T-cell (primary cell): ENCODE results near the gene KDM2A. TPM values are rescaled to one million over a fixed set of nuclear protein-coding genes. Genes with fewer than 3 reads are reported as not detected.
A peak's percentile ranks its signal among the peaks of the same experiment; 100 is the strongest.

Experiments used
- ATAC-seq, 4 experiments: fragments of 200-7000 bp in 3 of 4; fragments of 150-1000 bp in 1 of 4; cut with Tn5 transposase; replicated peaks in 1 of 4; 1 replicate in 3 of 4; 2 replicates in 1 of 4; pipeline ENCODE4 v1.10.0; 2021; ENCODE audit warnings: moderate library complexity in 3 of 4, mild to moderate bottlenecking in 2 of 4, moderate number of reproducible peaks in 1 of 4
- CTCF ChIA-PET, 2 donors: fragments of 300-600 bp; sonication (Branson Sonifier 250); formaldehyde crosslinking; loops; one replicate each; lab custom pipeline; 2022; ENCODE audit warnings: antibody characterized with exemption in 2 of 2; lab: Charles Lee
- POLR2A ChIA-PET, 2 donors: fragments of 300-600 bp; sonication (Branson Sonifier 250); formaldehyde crosslinking; loops; one replicate each; lab custom pipeline; 2022; ENCODE audit warnings: antibody characterized with exemption in 2 of 2; lab: Charles Lee
- DNase-seq, 35 experiments: peaks; one replicate each; pipeline versions ENCODE4 v3.0.0 to v3.0.0-alpha.2; 2013 to 2023
- H3K27ac ChIP-seq: one replicate; pipeline ENCODE4 v1.5.1; 2013; ENCODE audit warnings: low read length
- H3K27me3 ChIP-seq, 2 experiments: replicated peaks in 1 of 2; 1 replicate in 1 of 2; 2 replicates in 1 of 2; pipeline versions ENCODE4 v1.6.1 to v1.7.0; 2013; ENCODE audit warnings: low read length in 1 of 2, mixed read lengths in 1 of 2; ENCODE audit not compliant: control insufficient read depth in 2 of 2, insufficient read depth in 2 of 2; ENCODE audit errors: extremely low read depth in 1 of 2
- H3K36me3 ChIP-seq, 2 donors: 1 replicate in 1 of 2; 2 replicates in 1 of 2; pipeline versions ENCODE4 v1.6.1 to v1.7.0; 2013; ENCODE audit warnings: low read length in 1 of 2; ENCODE audit not compliant: control insufficient read depth in 2 of 2, insufficient read depth in 1 of 2; ENCODE audit errors: extremely low read depth in 1 of 2
- H3K4me1 ChIP-seq, 2 experiments: 1 replicate in 1 of 2; 2 replicates in 1 of 2; pipeline versions ENCODE4 v1.6.1 to v1.7.0; 2013; ENCODE audit warnings: low read length in 2 of 2, mixed read lengths in 1 of 2; ENCODE audit not compliant: insufficient read depth in 2 of 2, control insufficient read depth in 1 of 2; ENCODE audit errors: extremely low read depth in 1 of 2
- H3K4me3 ChIP-seq, 2 donors: 1 replicate in 1 of 2; 2 replicates in 1 of 2; pipeline versions ENCODE4 v1.5.1 to v1.7.0; 2013; ENCODE audit warnings: mild to moderate bottlenecking in 2 of 2, low read length in 1 of 2, moderate library complexity in 1 of 2; ENCODE audit not compliant: control insufficient read depth in 1 of 2; ENCODE audit errors: extremely low read depth in 1 of 2
- H3K9me3 ChIP-seq: 2 replicates; pipeline ENCODE4 v1.7.0; 2013
- H3K27ac Mint-ChIP-seq, 2 donors: one replicate each; pipeline ENCODE4 v1.8.0; 2020 to 2021; ENCODE audit warnings: mild to moderate bottlenecking in 2 of 2, mixed read lengths in 2 of 2
- H3K27me3 Mint-ChIP-seq, 2 donors: one replicate each; pipeline ENCODE4 v1.8.0; 2021 to 2022; ENCODE audit warnings: mixed read lengths in 2 of 2
- H3K36me3 Mint-ChIP-seq: one replicate; pipeline ENCODE4 v1.8.0; 2021; ENCODE audit warnings: mixed read lengths
- H3K4me1 Mint-ChIP-seq, 3 donors: one replicate each; pipeline ENCODE4 v1.8.0; 2020 to 2022; ENCODE audit warnings: mixed read lengths in 3 of 3, mild to moderate bottlenecking in 1 of 3
- H3K4me3 Mint-ChIP-seq, 3 donors: one replicate each; pipeline ENCODE4 v1.8.0; 2020 to 2022; ENCODE audit warnings: mild to moderate bottlenecking in 3 of 3, mixed read lengths in 3 of 3, moderate library complexity in 3 of 3
- H3K9me3 Mint-ChIP-seq, 3 donors: one replicate each; pipeline ENCODE4 v1.8.0; 2020 to 2022; ENCODE audit warnings: mixed read lengths in 3 of 3
- WGBS: methylation state at CpG from one replicate; pipeline ENCODE4 v1.1.5; 2013; ENCODE audit warnings: missing lambda C conversion rate; ENCODE audit not compliant: insufficient coverage; 5-methylcytosine and 5-hydroxymethylcytosine counted together
- total RNA-seq, 35 experiments: library from RNA in 6 of 35; stranded (reverse) in 6 of 35; fragments of 120-200 nt in 1 of 35; gene quantifications; one replicate each; pipeline versions ENCODE4 v1.2.1 to v1.2.4 and lab custom pipeline; 2013 to 2026

Gene KDM2A
- total RNA-seq, 5 donors from 2014 or later (not counting 1 experiment from before 2014, with no cell fraction given) = 157 to 333 (median 178) TPM

GRCh38 chr11:67275606-67276409 lies 156.7 kb downstream of the KDM2A start:
- no peak for ATAC-seq
- H3K4me3 ChIP-seq = peak overlapping the region; percentile 0 to 45
- peaks cover 20% of the 10 kb centered on the region for H3K36me3 Mint-ChIP-seq
- H3K4me1 Mint-ChIP-seq = peaks cover 81 to 98% (median 93%) of the 10 kb centered on the region in 3 donors
- no peaks in the 10 kb centered on the region for H3K9me3 Mint-ChIP-seq
- H3K9me3 ChIP-seq = no peaks in the 10 kb centered on the region
- H3K4me1 ChIP-seq = peaks cover 67 to 100% of the 10 kb centered on the region in 2 experiments
- DNase-seq = peak in 5 of 35 experiments; percentile 26 to 57 (median 53)
- WGBS = 63% methylated on average over 14 of the region's 17 CpGs
- peaks cover 13 to 73% of the 10 kb centered on the region in 2 donors for H3K36me3 ChIP-seq
- peak overlapping the region; percentile 98 to 99 for H3K27ac Mint-ChIP-seq
- peak overlapping the region; percentile 70 to 99 (median 77) for H3K4me3 Mint-ChIP-seq
- no peaks in the 10 kb centered on the region for H3K27me3 ChIP-seq
- ChIA-PET POLR2A (no interaction called here), CTCF (interaction anchor here in 1 of 2 donors (1.0 kb wide), 1 partner anchor 13 kb away, joined by 3 read pairs; no protein-coding TSS in a partner anchor)
- peak overlapping the region; percentile 91 for H3K27ac ChIP-seq
- H3K27me3 Mint-ChIP-seq = no peaks in the 10 kb centered on the region

GRCh38 chr11:67276781-67277230 lies 157.7 kb downstream of the KDM2A start:
- DNase-seq (peak in 5 of 35 experiments; percentile 37 to 59 (median 47)), ATAC-seq (peak; percentile 3 to 28 (median 18))
- Mint-ChIP-seq H3K9me3 (no peaks in the 10 kb centered on the region), H3K4me1 (peaks cover 71 to 88% (median 83%) of the 10 kb centered on the region in 3 donors), H3K36me3 (peaks cover 17% of the 10 kb centered on the region), H3K27me3 (no peaks in the 10 kb centered on the region), H3K27ac (peak overlapping the region; percentile 98 to 99), H3K4me3 (peak overlapping the region; percentile 70 to 99 (median 77))
- peaks cover 21 to 83% of the 10 kb centered on the region in 2 donors for H3K36me3 ChIP-seq
- WGBS = 3% methylated on average over 16 of the region's 16 CpGs
- no peaks in the 10 kb centered on the region for H3K9me3 ChIP-seq
- no peaks in the 10 kb centered on the region for H3K27me3 ChIP-seq
- ChIA-PET CTCF (interaction anchor here in 1 of 2 donors (1.0 to 1.6 kb wide), 3 partner anchors 11 to 76 kb away, joined by 3 to 8 read pairs (median 5); no protein-coding TSS in a partner anchor), POLR2A (interaction anchor here in 1 of 2 donors (1.1 kb wide), 1 partner anchor 11 kb away, joined by 4 read pairs; no protein-coding TSS in a partner anchor)
- peaks cover 62 to 100% of the 10 kb centered on the region in 2 experiments for H3K4me1 ChIP-seq
- peak overlapping the region; percentile 91 for H3K27ac ChIP-seq
- peak overlapping the region; percentile 11 to 49 for H3K4me3 ChIP-seq

- WGBS = 1% methylated on average over 19 of the region's 24 CpGs
- H3K4me3 ChIP-seq = peak overlapping the region; percentile 49 to 58
- POLR2A ChIA-PET = interaction anchor here in 1 of 2 donors (0.8 to 1.1 kb wide), 2 partner anchors 10 to 34 kb away, joined by 4 read pairs; no protein-coding TSS in a partner anchor
- H3K9me3 Mint-ChIP-seq = no peaks in the 10 kb centered on the region
- peaks cover 71 to 85% (median 81%) of the 10 kb centered on the region in 3 donors for H3K4me1 Mint-ChIP-seq
- H3K4me1 ChIP-seq = peaks cover 56 to 100% of the 10 kb centered on the region in 2 experiments
- DNase-seq (peak; percentile 80 to 97 (median 93)), ATAC-seq (peak; percentile 92 to 94 (median 93))
- no peaks in the 10 kb centered on the region for H3K9me3 ChIP-seq
- H3K27me3 Mint-ChIP-seq = no peaks in the 10 kb centered on the region
- H3K36me3 ChIP-seq = peaks cover 21 to 84% of the 10 kb centered on the region in 2 donors
- peak overlapping the region; percentile 70 to 99 (median 77) for H3K4me3 Mint-ChIP-seq
- no peaks in the 10 kb centered on the region for H3K27me3 ChIP-seq
- CTCF ChIA-PET = interaction anchor here (0.6 to 1.6 kb wide), 7 partner anchors 9 to 435 kb away, joined by 3 to 13 read pairs (median 4); no protein-coding TSS in a partner anchor
- H3K36me3 Mint-ChIP-seq = peaks cover 19% of the 10 kb centered on the region
- H3K27ac ChIP-seq = peak overlapping the region; percentile 91
- H3K27ac Mint-ChIP-seq = peak overlapping the region; percentile 98 to 99
These were observed 158.3 kb downstream of the KDM2A start for GRCh38 chr11:67277231-67277961.

GRCh38 chr11:67278135-67278938 lies 159.3 kb downstream of the KDM2A start:
- Histone ChIP-seq H3K27me3 (no peaks in the 10 kb centered on the region), H3K4me1 (peaks cover 47 to 100% of the 10 kb centered on the region in 2 experiments), H3K36me3 (peaks cover 27 to 84% of the 10 kb centered on the region in 2 donors), H3K27ac (peak overlapping the region; percentile 91), H3K9me3 (no peaks in the 10 kb centered on the region), H3K4me3 (peak overlapping the region; percentile 49 to 58)
- H3K27ac Mint-ChIP-seq = peak overlapping the region; percentile 98 to 99
- CTCF ChIA-PET = interaction anchor here (0.5 to 1.6 kb wide), 6 partner anchors 10 to 435 kb away, joined by 3 to 9 read pairs (median 4); no protein-coding TSS in a partner anchor
- peaks cover 64 to 83% (median 75%) of the 10 kb centered on the region in 3 donors for H3K4me1 Mint-ChIP-seq
- peaks cover 22% of the 10 kb centered on the region for H3K36me3 Mint-ChIP-seq
- H3K9me3 Mint-ChIP-seq = no peaks in the 10 kb centered on the region
- no peaks in the 10 kb centered on the region for H3K27me3 Mint-ChIP-seq
- no peak for ATAC-seq
- POLR2A ChIA-PET = interaction anchor here in 1 of 2 donors (1.1 kb wide), 1 partner anchor 9 kb away, joined by 4 read pairs; no protein-coding TSS in a partner anchor
- H3K4me3 Mint-ChIP-seq = peak overlapping the region; percentile 70 to 99 (median 77)
- WGBS = 59% methylated on average over 12 of the region's 14 CpGs
- DNase-seq = peak in 1 of 35 experiments; percentile 5

GRCh38 chr11:67278939-67279588 lies 160.0 kb downstream of the KDM2A start:
- no peaks in the 10 kb centered on the region for H3K27me3 ChIP-seq
- ATAC-seq (no peak), DNase-seq (peak in 1 of 35 experiments; percentile 2)
- H3K36me3 ChIP-seq = peaks cover 34 to 88% of the 10 kb centered on the region in 2 donors
- 88% methylated on average over 9 of the region's 14 CpGs for WGBS
- H3K27ac ChIP-seq = peak overlapping the region; percentile 91
- peaks cover 26% of the 10 kb centered on the region for H3K36me3 Mint-ChIP-seq
- H3K27ac Mint-ChIP-seq = peak overlapping the region; percentile 98 to 99
- H3K4me3 Mint-ChIP-seq = peak overlapping the region in 2 of 3 donors; percentile 43 to 99
- H3K4me1 Mint-ChIP-seq = peaks cover 63 to 80% (median 73%) of the 10 kb centered on the region in 3 donors
- CTCF ChIA-PET = no interaction called here
- no peaks in the 10 kb centered on the region for H3K9me3 ChIP-seq
- H3K4me3 ChIP-seq = no peak overlapping the region
- H3K9me3 Mint-ChIP-seq = no peaks in the 10 kb centered on the region
- peaks cover 43 to 100% of the 10 kb centered on the region in 2 experiments for H3K4me1 ChIP-seq
- POLR2A ChIA-PET = no interaction called here
- H3K27me3 Mint-ChIP-seq = no peaks in the 10 kb centered on the region
